DMS153 treated with DMSO at 0.1 percent for 48 hours (cell line): ENCODE data around the gene MTLN.
"Not testable (repeated sequence)": the region's sequence is repeated elsewhere in the genome, so short reads cannot be mapped to it uniquely, and the experiment has no call there.

Experiments
- DNase-seq: peaks from one replicate; lab custom pipeline; 2025; ENCODE audit not compliant: unreplicated experiment; lab: John Stamatoyannopoulos, UW

Gene MTLN

DNA sequence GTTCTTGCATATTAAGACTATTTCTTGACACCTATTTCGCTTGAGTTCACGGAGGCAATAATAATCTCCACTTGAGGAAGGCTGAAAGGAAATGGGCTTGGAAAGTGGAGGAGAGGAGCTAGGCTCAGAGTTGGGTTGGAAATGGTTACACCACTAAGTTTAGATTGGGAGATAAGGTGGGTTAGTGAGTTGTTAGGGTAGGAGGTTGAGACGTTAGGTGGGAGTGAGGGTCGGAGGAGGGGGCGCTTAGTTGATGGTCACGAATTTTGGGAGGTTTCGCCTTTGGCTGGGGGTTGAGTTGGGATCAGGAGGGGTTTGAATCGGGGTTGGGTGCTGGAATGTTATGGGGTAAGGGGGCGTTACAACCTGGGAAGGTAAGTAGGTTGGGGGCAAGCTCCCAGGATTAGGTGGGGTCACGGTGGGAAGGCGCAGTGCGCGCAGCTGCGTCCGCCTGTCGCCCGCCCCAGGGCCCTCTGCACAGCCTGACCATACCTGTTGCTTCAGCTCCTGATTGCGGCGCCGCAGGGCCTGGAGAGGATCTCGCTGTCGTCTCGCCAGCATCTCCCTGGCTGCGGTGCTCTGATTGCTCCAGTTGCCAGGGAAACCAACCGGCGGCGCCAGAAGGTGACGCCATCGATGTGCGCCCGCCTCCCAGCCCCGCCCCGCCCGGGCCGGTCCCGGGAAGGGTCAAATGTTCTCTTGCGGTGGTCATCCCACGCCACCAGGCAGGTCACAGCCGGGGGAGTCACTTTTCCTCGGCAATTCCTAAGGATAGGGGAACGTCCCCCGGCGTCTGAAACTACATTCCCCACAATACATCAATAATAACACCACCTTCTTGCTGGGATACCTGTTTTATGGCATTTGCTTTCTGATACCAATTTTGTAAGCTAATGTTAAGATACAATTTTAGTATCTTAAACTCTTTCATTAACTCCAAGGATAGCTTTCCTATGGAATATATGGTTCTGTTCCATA lies 7.7 kb downstream of the MTLN start, which contains the start of gene NPHP1:
Gene NPHP1, minus strand, starts transcription at position 606 of the 978 bp plus-strand sequence. Its CDS starts 45 bp downstream, at position 561.
- DNase-seq, result peak; percentile 70

DNA sequence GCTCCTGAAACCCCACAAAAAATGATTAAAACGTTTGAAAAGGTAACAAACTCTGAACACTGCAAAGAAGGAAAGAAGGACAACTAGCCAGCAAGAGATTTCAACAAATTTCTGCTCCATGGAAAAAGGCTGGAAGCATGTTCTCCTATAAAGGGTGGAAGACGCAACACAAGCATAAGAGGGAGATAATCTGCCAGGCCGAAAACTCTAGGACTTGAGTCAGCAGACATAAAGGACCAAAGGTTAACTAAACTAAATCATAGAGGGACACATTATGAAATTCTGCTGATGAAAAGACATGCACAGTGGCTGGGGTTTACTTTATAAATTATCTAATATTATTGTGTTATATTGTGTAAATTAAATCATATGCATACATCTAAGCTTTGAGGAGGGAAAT lies 14.3 kb downstream of the MTLN start:
- no peak for DNase-seq

DNA sequence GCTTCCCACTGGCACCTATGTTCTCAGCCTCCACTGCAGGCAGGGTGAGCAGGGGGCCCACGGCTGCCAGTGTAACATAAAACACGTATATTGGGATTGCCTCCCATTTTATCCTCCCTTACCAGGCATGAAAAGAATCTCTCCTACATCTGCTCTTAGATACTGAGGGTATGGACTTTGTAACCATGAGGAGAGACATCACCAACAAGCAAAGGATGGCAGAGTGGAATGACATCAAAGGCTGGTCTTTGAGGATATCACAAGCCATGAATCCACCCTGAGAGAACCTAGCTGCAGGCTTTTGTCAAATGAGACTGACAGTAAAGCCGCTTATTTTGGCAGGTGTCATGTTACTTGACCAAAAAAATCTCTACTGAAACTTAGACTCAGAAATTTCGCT lies 14.9 kb downstream of the MTLN start:
- DNase-seq, result no peak

DNA sequence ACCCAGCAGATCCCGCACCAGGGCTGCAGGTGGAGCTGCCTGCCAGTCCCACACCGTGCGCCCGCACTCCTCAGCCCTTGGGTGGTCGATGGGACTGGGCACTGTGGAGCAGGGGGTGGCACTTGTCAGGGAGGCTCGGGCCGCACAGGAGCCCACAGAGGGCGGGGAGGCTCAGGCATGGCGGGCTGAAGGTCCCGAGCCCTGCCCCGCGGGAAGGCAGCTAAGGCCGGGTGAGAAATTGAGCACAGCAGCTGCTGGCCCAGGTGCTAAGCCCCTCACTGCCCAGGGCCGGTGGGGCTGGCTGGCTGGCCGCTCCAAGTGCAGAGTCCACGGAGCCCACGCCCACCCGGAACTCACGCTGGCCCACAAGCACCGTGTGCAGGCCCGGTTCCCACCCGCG lies 22.2 kb downstream of the MTLN start:
- not testable (repeated sequence) for DNase-seq

DNA sequence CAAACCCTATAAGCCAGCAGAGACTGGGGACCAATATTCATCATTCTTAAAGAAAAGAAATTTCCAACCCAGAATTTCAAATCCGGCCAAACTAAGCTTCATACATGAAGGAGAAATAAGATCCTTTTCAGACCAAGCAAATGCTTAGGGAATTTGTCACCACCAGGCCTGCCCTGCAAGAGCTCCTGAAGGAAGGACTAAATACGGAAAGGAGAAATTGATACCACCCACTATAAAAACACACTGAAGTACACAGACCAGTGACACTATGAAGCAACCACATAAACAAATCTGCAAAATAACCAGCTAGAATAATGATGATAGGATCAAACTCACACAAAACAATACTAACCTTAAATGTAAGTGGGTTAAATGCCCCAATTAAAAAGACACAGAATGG lies 29.9 kb downstream of the MTLN start:
- DNase-seq, result no peak

DNA sequence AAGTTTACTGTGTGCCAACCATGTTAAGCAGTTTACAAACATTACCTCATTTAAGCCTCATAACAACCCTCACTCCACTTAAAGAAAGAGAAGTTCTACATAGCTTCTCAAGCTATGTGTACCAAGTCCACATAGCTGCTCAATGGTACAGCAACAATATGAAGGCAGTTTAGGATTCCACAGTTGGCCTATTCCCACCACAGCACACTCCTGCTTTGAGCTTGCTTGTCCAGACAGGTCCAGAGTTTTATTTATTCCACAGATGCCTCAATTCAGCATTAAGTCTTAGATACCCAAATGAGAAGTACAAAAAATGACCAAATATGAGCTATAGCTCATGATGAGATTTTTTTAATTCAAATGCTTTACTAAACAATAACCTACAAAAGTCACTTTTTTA lies 32.3 kb downstream of the MTLN start:
- no peak for DNase-seq

DNA sequence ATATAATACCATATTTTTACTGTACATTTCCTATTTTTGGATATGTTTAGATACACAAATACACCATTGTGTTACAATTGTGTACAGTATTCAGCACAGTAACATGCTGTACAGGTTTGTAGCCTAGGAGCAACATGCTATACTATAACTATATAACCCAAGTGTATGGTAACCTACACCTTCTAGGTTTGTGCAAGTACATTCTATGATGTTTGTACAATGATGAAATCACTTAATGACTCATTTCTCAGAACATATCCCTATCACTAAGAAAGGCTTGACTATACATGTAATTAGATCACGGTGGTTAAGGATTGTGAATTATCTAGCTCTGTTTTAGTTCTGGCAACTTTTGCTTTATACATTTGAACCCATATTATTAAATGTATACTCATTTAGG lies 38.8 kb downstream of the MTLN start:
- no peak for DNase-seq

DNA sequence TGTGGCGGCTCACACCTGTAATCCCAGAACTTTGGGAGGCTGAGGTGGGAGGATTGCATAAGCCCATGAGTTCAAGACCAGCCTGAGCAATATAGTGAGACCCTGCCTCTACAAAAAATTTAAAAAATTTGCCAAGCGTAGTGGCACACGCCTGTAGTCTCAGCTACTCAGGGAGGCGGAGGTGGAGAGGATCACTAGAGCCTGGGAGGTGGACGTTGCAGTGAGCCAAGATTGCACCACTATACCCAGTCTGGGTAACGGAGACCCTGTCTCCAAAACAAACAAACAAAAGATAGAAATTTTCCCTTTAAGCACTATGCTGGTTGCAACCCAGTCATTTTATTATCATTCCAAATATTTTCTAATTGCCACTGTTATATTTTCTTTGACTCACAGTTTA lies 39.8 kb downstream of the MTLN start:
- no peak for DNase-seq

DNA sequence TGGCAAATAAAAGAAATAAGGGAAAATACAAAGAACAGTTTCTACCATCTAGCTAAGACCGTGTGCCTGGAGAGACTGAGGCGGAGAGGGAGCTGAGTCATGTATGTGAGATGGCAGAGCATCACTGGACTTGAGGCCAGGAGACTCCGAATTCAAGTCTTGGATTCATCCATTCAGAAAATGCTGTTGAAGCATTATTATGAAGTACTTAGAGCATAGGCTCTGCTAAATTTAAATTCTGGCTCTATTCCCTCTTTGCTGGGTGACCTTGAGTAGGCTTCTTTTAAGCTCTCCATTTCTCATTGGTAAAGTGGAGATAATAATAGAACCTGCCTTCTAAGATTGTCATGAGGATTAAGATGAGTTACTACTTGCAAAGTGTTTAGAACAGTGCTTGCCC lies 42.2 kb downstream of the MTLN start:
- no peak for DNase-seq

DNA sequence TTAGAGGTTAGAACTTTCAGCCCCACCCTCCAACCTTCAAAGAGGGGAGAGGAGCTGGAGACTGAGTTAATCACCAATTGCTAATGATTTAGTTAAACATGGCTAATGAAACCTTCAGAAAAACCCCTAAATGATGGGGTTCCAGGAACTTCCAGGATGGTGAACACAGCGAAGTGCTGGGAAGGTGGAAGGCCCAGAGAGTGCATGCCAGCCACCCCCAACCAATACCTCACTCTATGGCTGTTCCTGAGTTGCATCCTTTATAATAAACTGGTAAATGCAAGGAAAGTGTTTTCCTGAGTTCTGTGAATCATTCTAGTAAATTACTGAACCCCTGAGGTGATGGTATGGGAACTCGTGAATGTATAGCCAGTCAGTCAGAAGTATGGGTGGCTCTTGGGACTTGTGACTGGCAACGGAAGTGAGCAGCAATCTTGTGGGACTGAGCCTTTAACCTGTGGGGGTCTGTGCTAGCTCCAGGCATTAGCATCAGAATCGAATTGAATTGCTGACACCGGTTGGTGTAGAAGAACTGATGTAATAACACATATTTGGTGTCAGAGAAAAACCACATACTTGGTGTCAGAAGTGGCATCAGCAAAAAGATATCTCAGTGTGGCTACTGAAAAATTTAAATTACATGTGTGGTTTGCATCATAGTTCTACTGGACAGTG lies 44.9 kb downstream of the MTLN start:
- DNase-seq, result no peak

DNA sequence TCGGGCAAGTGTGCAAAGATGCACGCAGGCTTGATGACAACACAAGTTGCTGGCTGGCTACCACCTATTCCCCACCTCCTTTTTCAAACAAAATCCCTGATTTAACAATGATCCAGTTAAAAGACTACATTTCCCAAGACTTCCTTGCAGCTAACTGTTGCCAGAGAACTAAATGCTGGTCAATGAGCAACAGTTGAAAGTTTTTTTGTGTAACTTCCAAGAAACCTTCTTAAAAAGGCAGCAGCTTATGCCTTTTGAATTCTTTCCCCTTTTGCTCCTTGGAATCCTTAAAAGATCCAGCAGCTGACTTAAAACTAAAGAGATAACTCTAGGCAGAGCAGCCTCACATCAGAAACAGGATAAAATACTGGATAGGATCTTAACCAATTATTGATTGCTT lies 46.1 kb downstream of the MTLN start:
- no peak for DNase-seq
